Activated CD4-positive, CD25-positive, alpha-beta regulatory T cell treated with anti-CD3 and anti-CD28 coated beads, Interleukin-2, amount 50 U/mL, for 72 hours (primary cell): ENCODE data around the gene FOXL3.

Experiments
- DNase-seq: peaks from one replicate; pipeline ENCODE4 v3.0.0; 2021

Gene FOXL3

DNA sequence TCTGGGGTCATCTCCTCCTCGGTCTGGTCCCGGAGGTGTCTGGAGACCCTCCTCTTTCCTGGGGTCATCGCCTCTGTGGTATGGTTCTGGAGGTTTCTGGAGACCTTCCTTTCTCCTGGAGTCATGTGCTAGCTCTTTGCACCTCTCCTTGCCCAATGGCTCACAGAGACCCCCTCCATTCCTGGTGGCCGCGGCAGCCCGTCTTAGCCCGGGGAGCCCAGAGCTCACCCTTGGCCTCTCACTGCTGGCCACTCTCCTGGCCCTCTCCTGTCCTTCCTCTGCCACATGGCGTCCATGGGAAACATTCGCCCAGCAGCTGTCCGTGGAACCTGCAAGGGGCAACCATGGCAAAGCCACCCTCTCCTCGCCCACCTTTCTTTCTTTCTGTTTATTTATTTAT is 20.2 kb upstream of the FOXL3 start:
- DNase-seq: no peak

DNA sequence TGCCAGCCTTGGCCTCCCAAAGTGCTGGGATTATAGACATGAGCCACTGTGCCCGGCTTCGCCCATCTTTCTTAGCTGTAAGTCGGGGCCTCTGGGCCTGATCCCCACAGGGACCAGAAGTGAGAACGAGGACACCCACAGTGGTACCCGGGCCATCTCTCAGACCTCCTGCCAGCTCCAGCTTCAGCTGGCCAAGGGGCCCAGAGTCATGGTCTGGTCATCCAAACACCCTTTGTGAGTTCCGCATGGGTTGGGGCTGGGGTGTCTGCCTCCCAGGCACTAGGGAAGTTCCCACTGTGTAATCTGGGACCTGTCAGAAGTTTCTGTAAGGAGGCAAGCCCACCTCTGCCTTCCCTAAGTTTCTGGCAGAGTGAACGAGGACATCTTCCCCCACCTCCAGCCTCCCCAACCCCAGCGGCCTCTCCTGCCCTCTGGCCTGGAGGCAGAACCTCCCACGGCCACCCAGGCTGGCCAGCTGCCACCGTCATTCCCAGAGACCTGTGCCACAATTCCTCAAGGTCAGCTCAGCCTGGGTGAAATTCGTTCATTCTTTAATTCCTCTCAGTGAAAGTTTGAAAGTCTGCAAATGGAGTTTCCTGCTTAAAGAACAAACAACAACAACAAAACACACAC is 19.5 kb upstream of the FOXL3 start:
- DNase-seq: no peak

DNA sequence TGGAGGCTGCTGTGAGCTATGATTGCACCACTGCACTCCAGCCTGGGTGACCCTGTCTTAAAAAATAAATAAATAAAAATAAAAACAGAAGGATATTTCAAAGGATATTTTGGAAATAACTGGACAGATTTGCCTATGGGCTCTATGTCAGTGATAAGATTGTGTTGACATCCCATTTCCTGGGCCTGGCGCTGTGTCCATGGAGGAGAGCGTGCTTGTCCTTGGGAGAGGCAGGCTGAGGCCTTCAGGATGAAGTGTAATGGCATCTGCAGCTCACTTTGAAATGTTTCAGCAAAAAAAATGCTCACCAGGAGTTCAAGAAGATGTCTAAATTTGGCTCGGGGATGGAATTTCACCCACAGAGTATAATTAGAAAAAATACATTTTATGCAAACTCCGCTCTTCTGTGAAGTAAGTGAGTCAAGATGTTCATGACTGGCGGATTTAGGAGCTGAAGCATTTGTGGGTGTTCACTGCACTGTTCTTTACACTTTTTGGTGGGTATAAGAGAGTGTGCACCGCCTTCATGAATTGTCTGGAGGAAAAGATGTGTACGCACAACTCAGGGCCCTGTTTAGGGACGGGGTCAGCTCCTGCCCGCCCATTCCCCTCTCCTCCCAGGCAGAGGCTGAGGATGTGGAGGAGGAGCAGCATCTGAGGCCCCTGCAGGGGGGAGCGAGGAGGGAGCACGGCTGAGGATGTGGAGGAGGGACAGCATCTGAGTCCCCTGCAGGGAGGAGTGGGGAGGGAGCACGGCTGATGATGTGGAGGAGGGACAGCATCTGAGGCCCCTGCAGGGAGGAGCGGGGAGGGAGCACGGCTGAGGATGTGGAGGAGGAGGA is 18.5 kb upstream of the FOXL3 start:
- no peak for DNase-seq

DNA sequence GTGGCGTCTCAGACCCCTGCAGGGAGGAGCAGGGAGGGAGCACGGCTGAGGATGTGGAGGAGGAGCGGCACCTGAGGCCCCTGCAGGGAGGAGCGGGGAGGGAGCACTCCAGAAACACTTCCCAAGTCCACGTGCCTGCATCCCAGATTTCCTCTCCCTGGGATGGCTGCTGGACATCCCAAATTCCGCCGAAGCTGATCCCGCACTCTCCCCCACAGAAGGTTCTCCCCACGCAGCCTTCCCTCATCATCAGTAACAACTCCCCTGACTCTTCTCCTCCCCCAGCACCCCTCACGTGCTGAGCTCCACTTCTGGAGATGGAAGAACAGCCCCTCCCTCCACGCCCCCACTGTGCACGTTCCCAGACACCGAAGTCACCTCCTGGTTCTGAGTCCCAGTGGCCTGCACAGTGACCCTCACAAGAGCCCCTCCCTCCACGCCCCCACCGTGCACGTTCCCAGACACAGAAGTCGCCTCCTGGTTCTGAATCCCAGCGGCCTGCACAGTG is 17.8 kb upstream of the FOXL3 start:
- no peak for DNase-seq

DNA sequence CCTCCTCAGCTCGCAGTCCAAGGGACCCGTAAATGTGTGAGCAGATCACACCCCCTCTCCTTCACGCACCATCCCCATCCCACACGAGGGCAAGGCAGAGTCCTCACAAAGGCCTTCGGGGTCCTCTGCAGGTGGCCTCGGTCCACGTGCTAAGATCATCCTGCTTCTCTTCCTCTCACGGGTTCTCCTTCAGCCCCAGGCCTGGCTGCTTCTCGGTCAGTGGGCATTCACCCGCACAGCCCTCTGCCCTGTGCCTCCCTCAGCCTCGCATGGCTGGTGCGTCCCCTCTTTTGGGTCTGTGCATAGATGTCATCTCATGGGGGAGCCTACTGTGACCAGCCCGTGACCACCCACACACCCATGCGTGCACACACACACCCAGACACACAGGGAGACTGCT is 17.3 kb upstream of the FOXL3 start:
- no peak for DNase-seq

DNA sequence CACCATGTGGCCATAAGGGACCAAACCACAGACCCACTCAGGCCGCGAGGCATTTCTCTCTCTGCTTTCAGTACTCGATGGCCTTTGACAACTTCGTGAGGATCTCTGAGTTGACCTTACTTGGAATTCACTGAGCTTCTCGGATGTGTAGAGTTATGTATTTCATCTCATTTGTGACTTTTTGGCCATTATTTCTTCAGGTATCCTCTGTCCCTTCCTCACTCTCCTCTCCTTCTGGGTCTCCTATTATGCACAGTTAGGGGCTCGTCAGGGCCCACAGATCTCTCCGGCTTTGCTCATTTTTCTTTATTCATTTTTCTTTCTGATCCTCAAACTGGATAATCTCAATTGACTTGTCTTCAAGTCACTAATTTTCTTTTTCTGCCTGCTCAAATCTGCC is 16.6 kb upstream of the FOXL3 start:
- no peak for DNase-seq

DNA sequence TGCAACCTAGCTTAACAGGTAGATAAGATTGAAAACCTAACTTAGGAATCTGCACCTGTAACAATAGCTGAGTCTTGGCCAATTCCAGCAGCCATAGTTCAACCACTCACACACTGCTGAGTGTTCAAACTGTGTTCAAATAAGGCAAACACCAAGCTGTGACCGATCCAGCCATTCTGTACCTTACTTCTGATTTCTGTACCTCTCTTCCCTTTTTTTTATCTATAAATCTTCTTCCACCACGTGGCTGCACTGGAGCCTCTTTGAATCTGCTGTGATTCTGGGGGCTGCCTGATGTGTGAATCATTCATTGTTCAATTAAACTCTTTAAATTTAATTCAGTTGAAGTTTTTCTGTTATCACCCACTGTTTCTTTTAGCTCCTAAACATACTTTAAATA is 15.7 kb upstream of the FOXL3 start:
- no peak for DNase-seq

DNA sequence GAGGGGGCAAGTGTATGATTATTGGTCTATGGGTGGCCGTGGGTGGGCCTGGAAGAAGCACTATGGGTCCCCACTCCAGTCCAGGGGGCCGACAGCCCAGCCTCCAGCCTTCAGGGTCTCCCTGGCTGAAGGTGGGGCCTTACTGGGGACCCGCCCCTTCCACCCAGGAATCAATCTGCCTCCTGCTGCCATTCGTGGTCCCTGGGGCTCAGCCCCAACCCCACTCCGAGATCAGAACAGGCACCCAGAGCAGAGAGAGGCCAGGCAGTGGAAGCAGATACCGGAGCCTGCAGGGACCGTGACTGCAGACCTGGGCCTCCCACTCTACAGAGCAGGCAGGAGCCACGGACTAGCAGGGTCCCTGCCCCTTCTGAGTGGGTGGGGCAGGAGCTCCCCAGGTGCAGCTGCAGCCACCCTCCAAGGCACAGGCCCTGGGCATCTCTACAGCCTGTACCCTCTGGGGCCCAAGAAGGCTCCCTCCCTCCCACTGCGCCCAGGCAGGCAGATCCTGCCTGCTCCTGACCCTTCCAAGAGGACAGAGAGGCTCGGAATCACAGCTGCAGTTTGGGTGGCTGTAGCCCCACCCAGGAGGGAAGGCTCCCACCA is 13.6 kb upstream of the FOXL3 start:
- DNase-seq: no peak

DNA sequence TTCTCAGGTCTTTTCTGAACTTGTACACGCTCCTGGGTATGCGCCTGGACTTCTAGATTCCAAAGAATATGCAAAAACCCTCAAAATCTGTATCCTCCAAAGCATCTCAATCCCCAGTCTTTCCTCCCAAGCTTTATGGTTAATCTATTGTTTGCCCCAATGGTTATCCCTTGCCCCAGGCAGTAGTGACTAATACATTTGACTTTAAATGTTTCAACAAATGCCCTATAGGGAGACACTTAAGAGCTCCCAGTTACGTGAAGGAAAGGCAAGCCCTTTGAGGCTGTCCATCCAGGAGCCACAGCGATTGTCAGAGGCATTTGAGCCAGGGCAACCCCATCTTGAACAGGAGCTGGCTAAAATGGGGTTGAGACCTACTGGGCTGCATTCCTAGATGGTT is 12.7 kb upstream of the FOXL3 start:
- DNase-seq: no peak

DNA sequence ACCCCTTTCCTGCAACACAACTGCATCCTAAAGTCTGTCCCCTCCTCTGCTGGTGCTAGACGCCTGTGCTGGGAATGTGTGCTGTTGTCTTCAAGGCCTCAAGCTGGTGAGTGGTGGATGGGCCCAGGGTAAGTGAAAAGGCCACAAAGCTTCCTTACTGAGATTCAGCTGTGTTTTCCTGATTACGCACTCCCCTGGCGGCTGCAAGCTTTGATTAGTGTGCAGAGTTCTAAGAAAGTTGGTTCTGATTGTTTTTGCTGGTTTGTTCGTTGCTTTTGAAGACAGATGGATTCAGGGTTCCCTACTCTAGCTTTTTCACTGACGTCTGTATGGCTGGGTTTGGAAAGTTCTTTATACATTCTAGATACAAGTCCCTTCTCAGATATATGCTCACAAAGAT is 11.9 kb upstream of the FOXL3 start:
- no peak for DNase-seq

DNA sequence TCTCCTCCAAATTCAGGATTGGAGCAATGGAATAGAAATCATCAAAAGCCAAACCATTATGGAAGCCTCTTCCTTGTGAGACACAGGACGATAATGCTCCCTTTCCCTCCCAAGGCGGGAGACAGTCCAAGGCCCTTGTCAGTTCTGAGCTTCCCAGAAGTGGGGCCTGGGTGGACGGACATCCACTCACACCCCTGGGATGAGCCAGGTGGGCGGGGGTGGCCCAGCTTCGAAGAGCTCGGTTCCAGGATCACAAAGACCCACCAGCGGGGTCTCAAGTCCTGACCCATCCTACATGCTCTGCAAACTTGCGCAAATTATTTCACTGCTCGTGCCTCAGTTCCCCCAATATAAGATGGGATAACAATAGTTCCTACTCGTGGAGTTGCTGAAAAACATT is 10.1 kb upstream of the FOXL3 start:
- DNase-seq: no peak

DNA sequence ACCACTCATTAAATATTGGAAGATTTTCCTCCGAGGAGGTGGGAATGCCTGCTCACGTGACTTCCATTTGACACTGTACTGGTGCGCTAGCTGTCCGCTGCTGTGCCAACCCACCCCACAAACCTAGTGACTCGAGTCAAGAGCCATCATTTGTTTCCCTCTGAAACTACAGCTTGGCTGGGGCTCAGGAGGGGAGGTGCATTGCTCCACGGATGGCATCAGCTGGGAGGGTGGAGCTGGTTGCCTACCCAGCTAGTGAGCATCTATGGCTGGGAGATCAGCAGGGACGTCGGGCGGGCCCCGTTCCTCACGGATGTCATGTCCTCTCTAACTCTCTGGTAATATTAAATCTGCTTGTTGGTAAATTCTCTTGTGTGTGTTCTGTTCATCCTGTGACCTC is 9.5 kb upstream of the FOXL3 start:
- no peak for DNase-seq

DNA sequence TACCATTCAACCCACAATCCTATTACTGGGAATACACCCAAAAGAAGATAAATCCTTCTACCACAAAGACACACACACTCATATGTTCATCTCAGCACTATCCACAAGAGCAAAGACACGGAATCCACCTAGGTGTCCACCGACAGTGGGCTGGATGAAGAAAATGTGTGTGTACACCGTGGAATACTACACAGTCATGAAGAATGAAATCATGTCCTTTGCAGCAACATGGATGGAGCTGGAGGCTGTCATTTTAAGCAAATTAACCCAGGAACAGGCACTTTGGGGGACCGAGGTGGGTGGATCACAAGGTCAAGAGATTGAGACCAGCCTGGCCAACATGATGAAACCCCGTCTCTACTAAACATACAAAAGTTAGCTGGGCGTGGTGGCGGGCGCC is 8.3 kb upstream of the FOXL3 start:
- no peak for DNase-seq

DNA sequence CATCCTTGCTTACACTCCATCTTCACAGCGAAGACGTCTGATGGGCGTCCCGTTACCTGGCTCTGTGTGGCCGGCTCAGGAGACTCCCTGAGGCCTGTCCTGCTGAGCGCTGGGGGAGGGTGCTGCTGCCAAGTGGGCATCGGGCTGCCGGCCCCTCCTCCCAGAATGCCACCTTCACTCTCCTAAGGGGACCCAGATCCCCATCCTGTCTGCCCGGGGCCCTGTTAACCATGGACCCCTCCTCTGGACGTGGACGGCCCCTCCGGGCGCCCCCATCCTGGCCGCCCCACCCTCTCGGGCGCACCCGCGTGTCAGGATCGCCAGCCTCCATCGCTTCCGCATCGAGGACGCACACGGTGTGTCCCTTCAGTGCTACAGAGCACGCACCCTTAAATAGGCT is 7.3 kb upstream of the FOXL3 start:
- DNase-seq: no peak

DNA sequence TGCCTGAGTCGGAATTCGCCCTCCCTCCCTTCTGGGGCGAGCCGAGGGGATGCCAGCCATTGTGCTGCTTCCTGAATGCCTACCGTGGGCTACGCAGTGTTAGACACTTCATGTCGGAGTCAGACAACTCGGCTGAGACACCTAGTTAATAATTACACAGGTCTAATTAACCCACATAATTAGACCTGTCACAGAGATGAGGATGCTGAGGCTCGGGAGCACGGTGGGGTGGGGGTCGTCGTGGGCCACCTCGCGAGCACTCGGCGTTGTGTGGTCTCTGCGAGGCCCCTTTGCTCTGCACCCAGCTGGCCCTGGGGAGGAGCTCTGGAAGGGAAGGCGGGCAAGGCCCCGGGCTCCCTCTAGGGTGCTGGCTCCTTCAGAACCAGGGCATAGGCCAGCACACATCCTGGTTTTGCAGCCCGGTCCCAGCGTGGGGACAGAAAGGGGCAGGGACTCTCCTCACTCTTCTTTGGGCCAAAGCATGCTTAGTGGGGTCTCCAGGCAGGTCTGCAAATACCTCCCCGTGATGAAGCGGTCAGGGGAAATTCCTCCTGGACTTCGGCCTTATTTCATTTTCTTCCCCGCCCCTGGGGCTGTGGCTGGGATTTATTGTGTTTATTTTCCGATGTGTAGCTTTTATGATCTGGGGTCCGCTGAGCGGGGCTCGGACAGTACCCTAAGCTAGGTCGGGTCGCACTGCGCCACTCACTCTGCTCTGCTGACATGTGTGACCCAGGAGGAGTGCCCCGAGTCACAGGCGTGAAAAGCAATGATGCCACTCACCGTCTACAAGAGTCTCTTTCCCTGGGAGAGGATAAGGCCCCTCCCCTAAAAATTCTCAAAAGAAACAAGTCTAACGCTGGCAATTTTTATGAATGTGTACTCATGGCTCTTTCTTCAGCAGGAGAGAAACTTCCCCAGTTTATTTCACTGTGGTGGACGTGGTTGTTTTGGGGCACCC is 4.9 kb upstream of the FOXL3 start:
- DNase-seq: no peak

DNA sequence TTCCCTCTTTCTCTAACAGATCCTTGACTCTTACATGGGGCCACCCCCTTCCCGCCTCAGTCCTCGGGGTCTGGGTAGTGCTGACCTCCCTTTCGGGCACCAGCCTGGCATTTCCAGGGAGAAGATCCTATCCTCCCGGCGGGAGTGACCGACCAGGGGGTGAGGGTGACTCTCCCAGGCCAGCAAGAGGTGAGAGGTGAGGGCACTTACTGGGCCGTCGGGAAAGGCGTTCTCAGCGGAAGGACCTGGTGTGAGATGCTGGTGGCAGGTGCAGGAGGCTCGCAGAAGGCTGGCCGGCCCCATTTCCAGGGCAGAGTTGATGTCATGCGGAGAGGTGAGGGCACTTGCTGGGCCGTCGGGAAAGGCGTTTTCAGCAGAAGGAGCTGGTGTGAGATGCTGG is 4.2 kb upstream of the FOXL3 start:
- no peak for DNase-seq

DNA sequence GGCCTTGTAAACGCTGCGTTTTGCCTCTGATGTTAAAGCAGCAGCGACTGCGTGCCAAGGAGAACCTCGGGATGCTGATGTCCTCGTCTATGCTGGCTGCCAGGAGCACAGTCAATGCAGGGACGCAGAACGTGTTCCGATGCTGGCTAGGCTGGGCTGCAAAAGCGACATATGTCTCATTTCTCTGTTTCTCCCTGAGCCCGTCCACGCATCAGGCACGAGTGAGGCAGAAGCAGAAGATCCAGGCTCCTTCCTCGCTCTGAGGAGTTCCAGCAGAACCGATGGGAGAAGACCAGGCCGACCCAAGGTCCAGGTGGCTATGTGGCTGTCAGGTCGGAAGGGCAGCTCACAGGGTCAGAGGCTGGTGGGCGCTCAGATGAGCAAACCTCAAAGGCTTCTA is 3.7 kb upstream of the FOXL3 start:
- DNase-seq: no peak

DNA sequence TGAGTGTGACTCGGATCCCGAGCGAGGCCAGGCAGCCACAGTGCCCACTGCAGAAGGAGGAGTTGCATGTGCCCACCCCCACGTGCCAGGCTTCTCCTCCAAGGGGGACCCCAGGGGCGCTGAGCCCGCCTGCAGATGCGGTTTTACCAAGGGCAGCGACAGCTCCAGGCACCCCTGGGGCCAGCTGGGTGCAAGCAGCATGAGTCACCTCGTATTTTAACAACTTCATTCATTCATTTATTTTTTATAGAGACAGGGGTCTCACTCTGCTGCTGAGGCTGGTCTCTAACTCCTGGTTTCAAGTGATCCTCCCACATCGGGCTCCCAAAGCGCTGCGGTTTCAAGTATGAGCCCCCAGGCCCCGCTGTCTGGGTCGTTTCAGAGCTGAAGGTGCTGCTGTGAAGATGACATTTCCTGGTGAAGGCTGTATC is 1.3 kb upstream of the FOXL3 start:
- DNase-seq: no peak

DNA sequence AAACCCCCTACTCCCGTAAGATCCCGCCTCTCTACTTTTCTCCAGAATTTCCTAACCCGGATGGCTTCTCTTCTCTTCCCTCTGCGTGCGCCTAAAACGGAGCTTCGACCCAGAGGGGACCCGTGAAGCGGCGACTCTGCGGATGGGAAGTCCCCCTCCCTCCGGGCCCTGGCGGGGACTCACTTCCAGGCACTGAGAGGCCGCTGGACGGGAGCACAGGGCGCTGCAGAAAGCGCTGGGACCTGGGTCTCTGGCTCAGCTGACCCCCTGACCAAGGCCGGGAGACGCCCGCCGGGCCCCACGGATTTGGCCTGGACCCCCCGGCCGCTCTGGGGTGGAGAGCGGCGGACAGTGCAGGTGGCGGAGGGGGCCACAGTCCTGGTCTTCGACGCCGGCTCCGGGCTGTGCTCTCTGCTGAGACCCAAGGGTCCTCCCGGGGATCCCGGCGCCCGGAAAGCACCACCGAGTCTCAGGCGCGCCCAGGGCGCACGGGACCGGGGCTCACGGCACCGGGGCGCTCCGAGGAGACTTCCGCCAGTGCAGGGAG is 688 bp upstream of the FOXL3 start:
- no peak for DNase-seq

DNA sequence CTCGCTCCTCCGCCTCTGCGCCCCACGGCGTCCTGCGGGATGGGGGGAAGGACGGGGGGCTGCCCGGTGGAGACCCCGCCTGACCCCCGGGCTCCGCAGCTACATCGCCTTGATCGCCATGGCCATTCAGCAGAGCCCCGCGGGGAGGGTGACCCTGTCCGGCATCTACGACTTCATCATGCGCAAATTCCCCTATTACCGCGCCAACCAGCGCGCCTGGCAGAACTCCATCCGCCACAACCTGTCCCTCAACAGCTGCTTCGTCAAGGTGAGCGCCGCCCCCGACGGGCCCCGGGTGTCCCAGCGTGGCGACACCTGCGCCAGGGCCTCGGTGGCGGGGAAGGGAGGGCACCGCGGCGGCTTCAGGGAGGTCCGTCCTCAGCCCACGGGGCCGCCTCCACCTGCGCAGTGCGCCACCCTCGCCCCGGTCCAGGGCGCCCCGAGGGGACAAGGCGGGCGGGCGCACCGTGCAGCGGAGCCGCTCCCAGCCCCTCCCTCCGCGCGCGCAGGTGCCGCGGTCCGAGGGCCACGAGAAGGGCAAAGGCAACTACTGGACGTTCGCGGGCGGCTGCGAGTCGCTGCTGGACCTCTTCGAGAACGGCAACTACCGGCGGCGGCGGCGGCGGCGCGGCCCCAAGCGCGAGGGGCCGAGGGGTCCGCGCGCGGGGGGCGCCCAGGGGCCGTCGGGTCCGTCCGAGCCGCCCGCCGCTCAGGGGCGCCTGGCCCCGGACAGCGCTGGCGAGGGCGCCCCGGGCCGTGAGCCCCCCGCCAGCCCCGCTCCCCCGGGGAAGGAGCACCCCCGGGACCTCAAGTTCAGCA is 793 bp downstream of the FOXL3 start:
- DNase-seq: no peak

DNA sequence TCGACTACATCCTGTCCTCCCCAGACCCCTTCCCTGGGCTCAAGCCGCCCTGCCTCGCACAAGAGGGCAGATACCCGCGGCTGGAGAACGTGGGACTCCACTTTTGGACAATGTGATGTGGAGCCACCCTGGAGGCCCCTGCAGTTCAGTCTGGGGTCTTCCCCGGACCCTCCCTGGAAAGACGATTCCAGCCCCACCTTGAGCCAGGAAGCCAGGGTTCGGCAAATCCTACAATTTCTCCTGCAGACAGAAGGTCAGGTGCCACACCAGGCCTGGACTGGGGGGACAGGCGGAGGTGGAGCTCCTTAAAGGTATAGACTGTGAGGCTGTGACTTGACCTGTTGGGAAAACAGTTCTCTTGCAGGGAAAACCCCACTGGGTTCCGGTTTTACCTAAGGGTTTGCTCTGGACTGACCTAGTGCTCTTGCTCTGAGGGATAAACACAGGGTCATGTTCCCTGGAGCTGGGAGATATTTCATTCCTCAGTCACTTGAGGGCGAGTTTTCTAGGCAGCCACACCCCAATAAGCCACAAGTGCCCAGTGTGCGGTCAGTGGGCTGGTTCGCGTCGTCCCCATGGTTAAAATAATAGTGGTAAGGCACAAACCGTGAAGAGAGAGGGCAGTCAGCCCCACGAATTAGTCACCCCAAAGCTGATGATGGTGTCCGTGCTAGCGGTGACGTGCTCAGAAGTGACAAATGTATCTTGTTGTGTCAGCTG is 1.6 kb downstream of the FOXL3 start:
- no peak for DNase-seq
